GM12873 (cell line): ENCODE data around the gene RECK.
A peak's percentile ranks its signal among the peaks of the same experiment; 100 is the strongest.

Experiments used
- TF ChIP-seq, protein P1 (sequence below): IDR thresholded peaks from 2 replicates; pipeline ENCODE4 v1.5.1; 2012; ENCODE audit warnings: low read depth, mild to moderate bottlenecking, moderate library complexity, low read length, control low read depth; ENCODE audit not compliant: insufficient read depth; ENCODE audit errors: missing control alignments

The RECK gene

DNA sequence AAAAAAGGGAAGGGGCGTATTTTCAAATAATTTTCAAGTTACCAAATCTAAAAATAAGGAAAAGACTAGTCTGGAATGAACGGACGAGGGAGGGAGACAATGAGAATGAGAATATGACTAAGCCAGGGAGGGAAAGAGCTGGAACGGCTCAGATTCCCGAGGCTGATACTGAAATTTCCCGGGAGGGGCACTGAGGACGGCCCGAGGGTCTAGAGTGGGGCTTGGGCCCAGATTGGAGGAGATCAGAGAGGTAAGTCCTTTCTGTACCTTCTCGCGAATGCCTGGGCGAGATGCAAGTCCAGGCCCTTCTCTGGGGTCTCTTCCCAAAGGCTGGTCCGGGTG is 129.1 kb downstream of the RECK start:
- TF ChIP-seq, protein P1, sequence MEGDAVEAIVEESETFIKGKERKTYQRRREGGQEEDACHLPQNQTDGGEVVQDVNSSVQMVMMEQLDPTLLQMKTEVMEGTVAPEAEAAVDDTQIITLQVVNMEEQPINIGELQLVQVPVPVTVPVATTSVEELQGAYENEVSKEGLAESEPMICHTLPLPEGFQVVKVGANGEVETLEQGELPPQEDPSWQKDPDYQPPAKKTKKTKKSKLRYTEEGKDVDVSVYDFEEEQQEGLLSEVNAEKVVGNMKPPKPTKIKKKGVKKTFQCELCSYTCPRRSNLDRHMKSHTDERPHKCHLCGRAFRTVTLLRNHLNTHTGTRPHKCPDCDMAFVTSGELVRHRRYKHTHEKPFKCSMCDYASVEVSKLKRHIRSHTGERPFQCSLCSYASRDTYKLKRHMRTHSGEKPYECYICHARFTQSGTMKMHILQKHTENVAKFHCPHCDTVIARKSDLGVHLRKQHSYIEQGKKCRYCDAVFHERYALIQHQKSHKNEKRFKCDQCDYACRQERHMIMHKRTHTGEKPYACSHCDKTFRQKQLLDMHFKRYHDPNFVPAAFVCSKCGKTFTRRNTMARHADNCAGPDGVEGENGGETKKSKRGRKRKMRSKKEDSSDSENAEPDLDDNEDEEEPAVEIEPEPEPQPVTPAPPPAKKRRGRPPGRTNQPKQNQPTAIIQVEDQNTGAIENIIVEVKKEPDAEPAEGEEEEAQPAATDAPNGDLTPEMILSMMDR = no peak

DNA sequence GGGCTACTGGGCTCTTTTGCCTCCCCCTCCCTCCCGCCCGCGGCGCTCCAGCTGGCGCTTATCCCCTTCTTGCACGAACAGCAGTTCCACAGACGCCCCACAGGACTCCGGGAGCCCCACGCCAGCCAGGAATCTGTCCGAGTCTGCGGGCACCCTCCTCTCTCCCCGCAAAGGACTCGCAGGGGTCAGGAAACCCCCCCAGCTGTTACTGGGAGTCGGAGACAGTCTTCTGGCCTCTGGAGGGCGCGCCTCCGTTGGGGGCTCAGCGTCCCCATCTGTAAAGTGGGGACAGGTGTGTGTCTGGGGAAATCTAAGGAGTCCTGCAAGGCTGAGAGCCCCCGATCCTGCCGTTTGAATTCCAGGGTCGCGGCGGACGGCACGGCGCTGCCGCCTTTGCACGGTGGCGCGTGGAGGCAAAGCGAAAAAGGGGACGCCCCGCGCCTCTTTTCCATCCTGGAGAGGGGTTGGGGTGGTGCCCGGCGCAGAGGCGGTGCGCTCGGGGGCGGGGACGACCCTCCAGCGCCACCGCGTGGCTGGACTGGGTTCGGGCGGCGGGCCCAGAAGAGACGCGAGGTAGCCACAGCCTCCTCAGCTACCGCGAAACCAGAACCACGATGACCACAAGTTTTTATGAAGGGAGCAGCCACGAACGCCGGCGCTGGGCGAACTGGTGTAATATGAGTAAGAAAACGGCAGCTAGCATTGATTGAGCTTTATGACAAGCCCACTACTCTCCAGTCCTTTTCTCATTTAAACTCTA is 129.6 kb downstream of the RECK start:
- TF ChIP-seq, protein P1 = peak; percentile 82

- TF ChIP-seq, protein P1 = no peak
Observed at GRCh38 chr9:36169166-36169565, 132.5 kb downstream of the RECK start, which contains the start of gene CCIN. TSS of gene CCIN (plus strand) at chr9:36169388. CDS start at chr9:36169503, 115 bp downstream.

- TF ChIP-seq, protein P1 = no peak
Observed at GRCh38 chr9:36169708-36170107, 133.0 kb downstream of the RECK start.

GRCh38 chr9:36170531-36170930 is 133.8 kb downstream of the RECK start:
- TF ChIP-seq, protein P1 = no peak

- TF ChIP-seq, protein P1 = no peak
Observed at GRCh38 chr9:36173861-36174260, 137.1 kb downstream of the RECK start.
